B cell (primary cell): ENCODE results near the gene FRMD6.

Experiments
- CTCF ChIP-seq: fragments of 200-600 bp; IDR thresholded peaks from one replicate; pipeline ENCODE4 v1.8.0; 2022; ENCODE audit warnings: antibody characterized with exemption, mild to moderate bottlenecking
- EZH2 ChIP-seq: IDR thresholded peaks from 2 replicates; pipeline ENCODE4 v1.6.1; 2012; ENCODE audit warnings: borderline replicate concordance, low read depth, mild to moderate bottlenecking, moderate library complexity, low read length; ENCODE audit not compliant: insufficient read depth, poor library complexity, severe bottlenecking

- TF ChIP-seq CTCF: no peak
- TF ChIP-seq EZH2: no peak
Measured at GRCh38 chr14:51750542-51750941, 98.8 kb downstream of the FRMD6 start.
